ENCODE data around the gene RHOBTB1.

DNA sequence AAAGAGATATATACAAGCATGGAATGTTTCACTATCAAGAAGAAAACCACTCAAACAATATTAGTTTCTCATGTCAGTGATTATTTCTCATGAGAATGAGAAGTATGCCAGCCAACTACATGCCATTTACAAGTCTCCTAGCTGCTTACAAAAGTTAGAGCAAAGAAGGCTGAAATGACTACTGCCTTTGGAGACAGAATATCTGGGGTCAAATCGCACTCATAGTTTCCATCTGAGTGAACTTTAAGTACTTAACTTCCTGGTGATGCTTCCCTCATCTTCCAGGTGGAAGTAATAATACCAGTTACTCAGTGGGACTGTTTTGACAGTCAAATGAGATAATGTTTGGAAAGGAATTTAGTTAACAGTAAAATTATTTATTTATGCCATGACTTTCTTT is 42.0 kb upstream of the RHOBTB1 start:
- TF ChIP-seq, protein P1, sequence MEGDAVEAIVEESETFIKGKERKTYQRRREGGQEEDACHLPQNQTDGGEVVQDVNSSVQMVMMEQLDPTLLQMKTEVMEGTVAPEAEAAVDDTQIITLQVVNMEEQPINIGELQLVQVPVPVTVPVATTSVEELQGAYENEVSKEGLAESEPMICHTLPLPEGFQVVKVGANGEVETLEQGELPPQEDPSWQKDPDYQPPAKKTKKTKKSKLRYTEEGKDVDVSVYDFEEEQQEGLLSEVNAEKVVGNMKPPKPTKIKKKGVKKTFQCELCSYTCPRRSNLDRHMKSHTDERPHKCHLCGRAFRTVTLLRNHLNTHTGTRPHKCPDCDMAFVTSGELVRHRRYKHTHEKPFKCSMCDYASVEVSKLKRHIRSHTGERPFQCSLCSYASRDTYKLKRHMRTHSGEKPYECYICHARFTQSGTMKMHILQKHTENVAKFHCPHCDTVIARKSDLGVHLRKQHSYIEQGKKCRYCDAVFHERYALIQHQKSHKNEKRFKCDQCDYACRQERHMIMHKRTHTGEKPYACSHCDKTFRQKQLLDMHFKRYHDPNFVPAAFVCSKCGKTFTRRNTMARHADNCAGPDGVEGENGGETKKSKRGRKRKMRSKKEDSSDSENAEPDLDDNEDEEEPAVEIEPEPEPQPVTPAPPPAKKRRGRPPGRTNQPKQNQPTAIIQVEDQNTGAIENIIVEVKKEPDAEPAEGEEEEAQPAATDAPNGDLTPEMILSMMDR (IDR thresholded peaks at IDR 0.05), result no peak
- TF ChIP-seq ZFX (IDR thresholded peaks at IDR 0.05; ENCODE audit: borderline replicate concordance), result no peak

Data from 22Rv1 (cell line).